DMS153 (cell line): ENCODE data around the gene MVD.
A peak's percentile ranks its signal among the peaks of the same experiment; 100 is the strongest.

Source experiments
- DNase-seq: peaks from one replicate; lab custom pipeline; 2025; lab: John Stamatoyannopoulos, UW

The MVD gene

DNA sequence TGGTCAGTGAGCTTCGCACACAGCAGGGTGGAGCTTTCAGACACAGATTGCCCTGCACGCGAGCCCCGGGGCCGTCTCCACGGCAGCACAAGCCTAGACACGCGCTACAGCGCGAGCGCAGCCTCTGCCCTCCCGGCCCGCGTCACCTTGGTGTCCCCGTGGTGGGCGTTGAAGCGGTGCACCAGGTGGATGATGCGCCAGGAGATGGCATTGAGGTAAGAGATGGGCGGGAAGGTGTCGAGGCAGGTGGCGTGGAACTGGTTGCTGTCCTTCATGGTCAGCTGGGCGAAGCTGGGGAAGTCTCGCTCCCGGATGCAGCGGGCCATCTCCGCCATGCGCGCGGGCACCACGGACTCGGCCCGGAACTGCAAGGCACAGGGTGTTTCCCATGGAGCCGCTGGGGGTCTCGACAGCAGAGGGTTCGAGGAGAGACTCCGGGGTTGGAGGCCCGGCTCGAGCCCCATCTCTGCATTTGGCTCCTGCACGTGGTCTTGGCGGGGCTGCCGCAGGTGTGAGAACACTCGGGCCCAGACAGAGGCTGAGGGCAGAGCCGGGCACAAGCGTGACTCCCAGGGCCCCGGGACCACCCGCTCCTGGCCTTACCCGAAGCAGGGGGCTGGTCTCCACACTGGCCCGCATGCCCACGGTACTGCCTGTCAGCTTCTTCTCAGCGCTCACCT, 7.7 kb downstream of the MVD start:
- no peak for DNase-seq

DNA sequence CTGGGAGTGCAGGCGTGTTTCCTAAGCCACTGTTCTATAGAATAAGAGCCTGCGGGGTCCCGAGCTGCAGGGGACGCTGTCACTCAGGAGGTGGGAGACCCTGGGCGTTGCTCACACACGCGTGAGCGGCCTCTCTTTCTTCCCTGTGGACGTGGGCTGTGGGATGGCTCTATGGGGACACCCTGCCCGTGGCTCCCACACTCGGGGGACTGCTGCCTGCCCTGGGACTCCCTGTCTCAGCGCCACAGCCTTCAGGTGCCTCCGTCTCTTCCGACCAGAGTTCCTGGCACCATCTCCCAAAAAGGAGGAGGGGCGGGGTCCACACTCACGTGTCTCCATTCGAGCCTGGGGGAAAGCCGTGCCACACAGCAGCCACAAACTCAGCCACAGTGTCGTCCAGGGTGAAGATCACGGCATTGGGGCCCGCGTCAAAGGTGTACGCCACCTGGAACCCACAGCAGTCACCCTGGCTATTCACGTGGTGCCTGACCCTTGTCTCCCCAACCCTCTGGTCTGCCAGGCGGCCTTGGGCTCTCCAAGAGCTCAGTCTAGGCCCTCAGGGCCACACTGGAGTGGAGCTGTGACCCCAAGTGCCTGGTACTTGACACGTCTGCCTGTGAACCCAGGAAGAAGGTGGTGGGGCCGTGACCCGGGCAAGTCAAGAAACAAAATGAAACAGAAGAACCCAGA, 8.4 kb downstream of the MVD start:
- DNase-seq: no peak

DNA sequence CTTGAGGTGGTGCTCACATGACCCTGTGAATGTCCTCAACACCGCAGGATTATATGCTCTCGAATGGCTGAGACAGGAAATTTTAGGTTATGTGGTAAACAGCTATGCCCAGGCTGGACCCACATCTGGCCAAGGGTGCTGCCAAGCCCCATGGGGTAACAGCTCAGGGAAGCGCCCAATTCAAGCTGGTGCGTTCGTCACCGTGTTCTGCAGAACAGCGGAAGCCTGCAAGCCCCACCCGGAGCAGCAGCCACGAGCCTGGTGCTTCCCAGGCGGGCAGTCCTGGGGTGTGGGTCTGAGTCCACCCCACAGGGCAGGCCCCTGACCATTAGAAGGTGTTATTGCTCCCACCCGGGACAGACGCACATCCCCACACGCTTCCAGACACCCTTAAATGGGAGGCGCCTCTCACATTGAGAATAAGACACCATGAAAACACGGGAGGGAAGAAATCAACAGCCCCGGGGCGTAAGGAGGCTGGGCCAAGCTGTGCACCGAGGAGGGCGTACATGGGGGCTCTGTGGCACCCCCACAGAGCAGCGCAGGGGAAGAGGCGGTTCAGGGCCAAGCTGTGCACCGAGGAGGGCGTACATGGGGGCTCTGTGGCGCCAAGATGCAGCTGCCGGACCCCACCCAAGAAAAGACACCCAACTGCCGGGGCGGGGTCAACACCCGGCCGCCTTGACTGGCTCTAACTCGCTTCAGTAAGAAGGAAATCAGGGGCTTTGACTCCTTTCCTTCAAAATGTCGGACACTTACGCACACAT, 9.1 kb downstream of the MVD start:
- no peak for DNase-seq

DNA sequence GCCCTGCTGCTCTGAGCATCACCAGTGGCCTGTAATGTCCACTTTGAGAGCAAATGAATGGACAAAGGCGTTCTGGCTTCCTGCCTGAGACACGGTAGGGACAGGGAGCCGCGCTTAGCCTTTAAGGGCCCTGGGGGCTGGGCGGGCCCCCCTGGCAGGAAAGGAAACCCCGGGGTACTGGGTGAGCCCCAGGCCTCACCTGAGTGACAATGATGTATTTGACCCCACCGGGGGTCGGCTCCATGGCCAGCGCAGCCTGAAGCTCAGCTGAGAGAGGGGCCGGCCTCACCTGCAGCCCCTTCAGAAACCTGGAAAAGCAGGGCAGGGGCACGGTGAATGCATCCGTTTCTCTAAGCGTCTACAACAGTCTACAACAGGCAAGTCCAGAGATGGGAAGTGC, 9.8 kb downstream of the MVD start:
- no peak for DNase-seq

DNA sequence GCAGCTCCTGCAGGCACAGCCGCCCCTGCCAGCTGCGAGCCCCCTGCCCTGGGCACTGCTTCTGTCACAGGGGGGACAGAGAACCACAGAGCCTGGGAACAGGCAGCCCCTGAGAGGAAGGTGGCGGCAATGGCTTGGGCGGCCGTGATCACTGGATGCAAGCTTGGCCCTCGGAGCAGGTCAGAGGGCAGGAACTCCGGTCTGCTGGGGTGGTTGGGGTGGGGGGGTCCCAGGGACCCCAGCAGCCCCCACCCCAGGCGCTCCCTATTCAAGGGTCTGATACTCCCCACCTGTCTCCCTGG, 10.2 kb downstream of the MVD start:
- DNase-seq: no peak

- no peak for DNase-seq
These were observed 10.7 kb downstream of the MVD start for GRCh38 chr16:88651989-88652761.

DNA sequence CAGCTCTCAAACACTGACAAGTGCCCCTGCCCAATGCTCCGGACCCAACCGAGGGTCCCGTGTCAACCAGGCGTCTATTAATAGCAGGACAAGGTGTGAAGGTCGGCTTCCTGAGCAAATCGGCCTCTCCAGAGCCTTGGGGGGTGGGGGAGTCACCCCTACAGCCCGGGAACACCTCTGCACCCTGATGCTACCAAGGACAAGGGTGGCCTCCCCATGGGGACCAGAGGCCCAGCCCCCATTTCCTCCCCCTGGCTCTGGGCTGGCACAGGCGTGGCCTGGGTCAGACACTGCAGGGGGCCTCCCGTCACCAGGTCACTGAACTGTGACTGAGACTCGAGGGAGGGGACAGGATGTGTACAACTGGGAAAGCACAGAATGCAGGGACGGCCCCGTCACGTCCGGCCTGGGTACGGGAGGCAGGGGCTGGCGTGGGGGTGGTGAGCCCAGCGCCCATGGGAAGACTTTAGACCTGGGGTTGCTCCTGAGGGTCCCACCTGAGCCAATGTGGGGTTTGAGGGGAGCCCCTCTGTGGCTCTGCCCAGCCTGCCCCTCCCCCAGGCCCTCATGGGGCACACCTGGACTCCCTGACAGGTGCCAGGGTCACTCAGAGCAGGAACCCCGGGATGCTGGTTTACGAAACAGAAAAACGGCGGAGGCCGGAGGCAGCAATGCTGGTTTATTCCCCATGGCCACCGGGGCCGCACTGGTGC, 11.5 kb downstream of the MVD start:
- peak; percentile 73 for DNase-seq

DNA sequence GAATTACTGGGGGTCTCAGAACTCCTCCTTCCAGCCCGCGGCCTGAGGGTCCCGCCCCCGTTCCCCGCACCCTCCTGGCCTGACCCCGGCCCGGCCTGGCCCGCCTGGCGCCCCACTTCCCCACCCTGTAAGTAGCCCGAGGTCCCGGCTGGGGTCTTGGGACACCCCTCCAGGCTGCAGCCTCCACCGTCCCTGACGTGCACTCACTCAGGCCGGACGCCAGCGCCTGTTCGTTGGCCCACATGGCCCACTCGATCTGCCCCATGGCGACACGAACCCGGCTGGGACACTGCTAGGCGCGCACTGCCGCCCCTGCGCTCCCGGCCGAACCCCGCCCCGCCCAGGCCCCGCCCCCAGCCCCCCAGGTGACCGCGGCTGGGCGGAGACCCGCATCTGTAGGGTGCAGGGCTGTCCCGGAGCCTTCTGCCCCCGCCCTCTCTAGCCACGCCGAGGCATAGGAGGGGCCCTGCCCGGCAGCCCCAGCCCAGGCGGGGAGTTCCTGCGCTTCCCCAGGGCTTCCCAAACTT, 12.1 kb downstream of the MVD start, which contains the start of gene CYBA:
CYBA (minus strand) TSS at position 305 of the 527 bp plus-strand sequence; CDS start at position 265, 40 bp downstream.
- DNase-seq: peak; percentile 39

- DNase-seq: no peak
These were observed 12.8 kb downstream of the MVD start for GRCh38 chr16:88649924-88650748.

DNA sequence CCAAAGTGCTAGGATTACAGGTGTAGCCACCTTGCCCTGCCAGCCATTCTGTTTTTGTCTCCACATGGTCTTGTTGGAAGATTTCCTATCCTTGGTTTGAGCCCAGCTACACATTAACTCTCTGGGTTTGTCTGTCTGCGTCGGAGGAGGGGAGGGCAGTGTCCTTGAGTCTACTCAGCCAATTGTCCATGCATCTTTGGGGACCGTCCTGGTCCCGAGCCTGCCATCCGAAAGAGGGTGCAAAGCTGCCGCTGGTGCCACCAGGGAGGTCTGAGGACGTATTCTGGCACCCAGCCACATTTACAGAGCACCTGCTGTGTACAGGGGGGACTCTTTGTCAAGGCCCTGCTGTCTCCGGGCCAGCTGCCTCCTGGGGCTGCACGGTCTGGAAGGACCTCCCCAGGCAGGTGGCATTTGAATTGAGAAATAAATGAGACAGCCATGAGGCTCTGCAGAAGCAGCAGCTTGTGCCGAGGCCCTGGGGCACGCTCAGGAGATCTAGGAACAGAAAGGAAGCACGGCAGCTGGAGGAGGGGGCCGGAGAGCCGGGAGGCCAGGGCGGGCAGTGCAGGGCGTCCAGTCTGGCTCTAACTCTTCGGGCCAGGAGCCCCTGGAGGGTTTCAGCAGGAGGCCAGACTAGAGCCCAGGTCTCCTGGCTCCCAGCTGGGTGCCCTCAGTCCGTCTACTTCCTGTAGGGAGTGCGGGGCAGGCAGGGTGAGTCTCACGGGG, 13.5 kb downstream of the MVD start:
- peak; percentile 36 for DNase-seq

- DNase-seq: no peak
These were observed 15.5 kb downstream of the MVD start for GRCh38 chr16:88647178-88648070.

GRCh38 chr16:88646345-88647034, 16.4 kb downstream of the MVD start:
- no peak for DNase-seq

- DNase-seq: no peak
These were observed 16.9 kb downstream of the MVD start for GRCh38 chr16:88645941-88646340.

DNA sequence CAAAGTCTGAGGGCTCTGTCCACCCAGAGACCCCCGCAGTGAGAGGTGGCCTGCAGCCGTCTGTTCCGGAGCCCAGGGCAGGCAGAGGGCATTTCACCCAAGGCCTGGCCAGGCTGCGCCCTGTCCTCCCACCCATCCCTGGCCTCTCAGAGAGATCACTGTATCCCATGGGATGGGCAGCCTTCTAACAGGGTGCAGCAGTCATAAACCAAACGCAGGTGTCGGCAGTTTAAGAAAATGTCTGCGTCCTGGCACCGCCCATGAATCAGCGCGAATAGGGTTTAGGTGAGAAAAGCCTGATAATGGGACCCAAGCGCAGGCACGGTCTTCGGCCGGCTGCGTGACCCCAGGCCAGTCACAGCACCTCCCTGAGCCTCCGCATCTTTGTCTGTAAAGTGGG, 17.4 kb downstream of the MVD start:
- DNase-seq: no peak

- no peak for DNase-seq
These were observed 19.3 kb downstream of the MVD start for GRCh38 chr16:88643644-88643932.

DNA sequence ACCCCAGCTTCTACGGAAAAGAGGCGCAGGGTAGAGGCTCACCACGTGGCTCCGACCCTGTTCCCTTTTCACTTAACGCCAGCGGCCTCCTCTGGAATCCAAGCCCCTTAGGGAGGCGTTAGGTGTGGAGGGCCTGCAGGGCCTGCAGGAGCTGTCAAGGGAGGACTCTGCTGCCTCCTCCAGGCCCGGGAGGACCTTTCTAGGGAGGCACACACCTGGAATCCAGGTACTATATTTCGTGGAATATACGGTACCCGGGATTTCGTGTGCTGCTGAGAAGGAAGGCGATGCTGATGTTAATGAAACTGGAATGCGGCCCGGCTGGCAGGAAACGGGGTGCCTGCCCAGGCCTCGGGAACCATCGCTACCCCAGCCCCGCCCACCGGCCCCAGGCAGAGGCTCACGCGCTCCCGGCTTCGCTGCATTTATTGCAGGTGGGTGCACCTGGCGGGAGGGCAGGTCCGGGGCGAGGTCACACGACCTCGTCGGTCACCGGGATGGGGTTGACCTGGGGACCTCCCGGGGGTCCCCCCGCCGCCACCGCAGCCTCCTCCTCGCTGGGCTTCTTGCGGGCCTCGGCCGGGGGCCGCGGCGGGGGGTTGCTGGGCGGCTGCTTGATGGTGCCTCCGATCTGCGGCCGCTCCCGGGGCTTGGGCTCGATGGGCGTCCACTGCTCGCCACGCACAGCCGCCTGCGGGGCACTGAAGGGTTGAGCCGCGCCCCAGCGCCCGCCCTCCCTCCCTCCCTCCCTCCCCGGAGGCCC, 19.8 kb downstream of the MVD start:
- no peak for DNase-seq

GRCh38 chr16:88640498-88641247, 22.2 kb downstream of the MVD start:
- DNase-seq: no peak
